Measurements from ENCODE around the gene LRRC17. TPM values are rescaled to one million over a fixed set of nuclear protein-coding genes. Genes with fewer than 3 reads are reported as not detected.
"Not testable (repeated sequence)": the region's sequence is repeated elsewhere in the genome, so short reads cannot be mapped to it uniquely, and the experiment has no call there.

The LRRC17 gene
- total RNA-seq, 2 donors from 2014 or later = 22.3 to 24.6 TPM

- Histone ChIP-seq H3K27ac (no peak overlapping the region), H3K27me3 (replicated peaks; ENCODE audit: insufficient read depth) (no peaks in the 10 kb centered on the region), H3K36me3 (no peaks in the 10 kb centered on the region), H3K9me3 (no peaks in the 10 kb centered on the region), H3K4me1 (ENCODE audit: control insufficient read depth in 1 of 2, low read depth in 2 of 2) (peaks cover 8 to 26% of the 10 kb centered on the region in 2 donors), H3K4me3 (no peak overlapping the region)
- DNase-seq (ENCODE audit: low spot score) (no peak), ATAC-seq (ENCODE audit: insufficient number of reproducible peaks, low FRiP score, low read depth) (no peak)
- TF ChIP-seq CTCF (IDR thresholded peaks at IDR 0.05) = no peak
Observed at GRCh38 chr7:102974366-102975236, 61.8 kb downstream of the LRRC17 start.

GRCh38 chr7:102975854-102976253 lies 63.1 kb downstream of the LRRC17 start:
- DNase-seq (ENCODE audit: low spot score) = no peak
- ATAC-seq (ENCODE audit: insufficient number of reproducible peaks, low FRiP score, low read depth) = no peak

GRCh38 chr7:102976493-102976892 lies 63.7 kb downstream of the LRRC17 start:
- Histone ChIP-seq H3K9me3 (no peaks in the 10 kb centered on the region), H3K36me3 (no peaks in the 10 kb centered on the region), H3K4me3 (no peak overlapping the region), H3K27me3 (replicated peaks; ENCODE audit: insufficient read depth) (no peaks in the 10 kb centered on the region), H3K27ac (no peak overlapping the region), H3K4me1 (ENCODE audit: control insufficient read depth in 1 of 2, low read depth in 2 of 2) (peaks cover 3 to 14% of the 10 kb centered on the region in 2 donors)
- no peak for TF ChIP-seq CTCF (IDR thresholded peaks at IDR 0.05)
- no peak for DNase-seq (ENCODE audit: low spot score)
- ATAC-seq (ENCODE audit: insufficient number of reproducible peaks, low FRiP score, low read depth) = no peak

More at GRCh38 chr7:102975854-102976253, 63.1 kb downstream of the LRRC17 start:
- Histone ChIP-seq H3K4me1 (ENCODE audit: control insufficient read depth in 1 of 2, low read depth in 2 of 2) (peaks cover 5 to 20% of the 10 kb centered on the region in 2 donors), H3K4me3 (no peak overlapping the region), H3K36me3 (no peaks in the 10 kb centered on the region), H3K27ac (no peak overlapping the region), H3K9me3 (no peaks in the 10 kb centered on the region), H3K27me3 (replicated peaks; ENCODE audit: insufficient read depth) (no peaks in the 10 kb centered on the region)
- TF ChIP-seq CTCF (IDR thresholded peaks at IDR 0.05) = no peak

- not testable (repeated sequence) for H3K4me3 ChIP-seq; H3K27me3 ChIP-seq (replicated peaks; ENCODE audit: insufficient read depth); DNase-seq (ENCODE audit: low spot score); ATAC-seq (ENCODE audit: insufficient number of reproducible peaks, low FRiP score, low read depth); H3K9me3 ChIP-seq; H3K36me3 ChIP-seq
- peak overlapping the region; percentile 37 to 42 for H3K27ac ChIP-seq
- H3K4me1 ChIP-seq (ENCODE audit: control insufficient read depth in 1 of 2, low read depth in 2 of 2) = peaks cover 3 to 16% of the 10 kb centered on the region in 2 donors
Observed at GRCh38 chr7:102977586-102977985, 64.8 kb downstream of the LRRC17 start.

GRCh38 chr7:102978284-102978683 lies 65.5 kb downstream of the LRRC17 start:
- Histone ChIP-seq H3K9me3 (no peaks in the 10 kb centered on the region), H3K4me3 (peak overlapping the region; percentile 30), H3K4me1 (ENCODE audit: control insufficient read depth in 1 of 2, low read depth in 2 of 2) (peaks cover 3 to 19% of the 10 kb centered on the region in 2 donors), H3K36me3 (no peaks in the 10 kb centered on the region), H3K27me3 (replicated peaks; ENCODE audit: insufficient read depth) (no peaks in the 10 kb centered on the region), H3K27ac (peak overlapping the region; percentile 37 to 42)
- ATAC-seq (ENCODE audit: insufficient number of reproducible peaks, low FRiP score, low read depth) = no peak
- DNase-seq (ENCODE audit: low spot score) = peak; percentile 60
- TF ChIP-seq CTCF (IDR thresholded peaks at IDR 0.05) = no peak
